Right lobe of liver (tissue), 6 donors: ENCODE measurements around the gene NEK2. TPM values are rescaled to one million over a fixed set of nuclear protein-coding genes. Genes with fewer than 3 reads are reported as not detected.
"Not testable (repeated sequence)": the region's sequence is repeated elsewhere in the genome, so short reads cannot be mapped to it uniquely, and the experiment has no call there.

Experiments used
- ATAC-seq, 4 donors: fragments of 200-7000 bp; cut with Tn5 transposase; one replicate each; pipeline ENCODE4 v1.9.1; 2020; ENCODE audit warnings: mild to moderate bottlenecking in 4 of 4, moderate library complexity in 4 of 4
- DNase-seq, 3 donors: peaks; one replicate each; pipeline ENCODE4 v3.0.0-alpha.2; 2020
- H3K27ac ChIP-seq, 3 donors: fragments of 200-600 bp; one replicate each; pipeline ENCODE4 v1.8.0; 2022
- H3K27me3 ChIP-seq, 2 donors: fragments of 200-600 bp; one replicate each; pipeline ENCODE4 v1.8.0; 2022
- H3K36me3 ChIP-seq, 4 donors: fragments of 200-600 bp; sonication (generic) in 1 of 4; one replicate each; pipeline versions ENCODE4 v1.5.1 to v1.8.0; 2017 to 2022; ENCODE audit warnings: control low read depth in 1 of 4
- H3K4me1 ChIP-seq, 4 donors: fragments of 200-600 bp; sonication (generic) in 1 of 4; one replicate each; pipeline versions ENCODE4 v1.5.1 to v1.8.0; 2017 to 2022; ENCODE audit warnings: control low read depth in 1 of 4
- H3K4me3 ChIP-seq, 3 donors: fragments of 200-600 bp; one replicate each; pipeline ENCODE4 v1.8.0; 2022
- H3K9me3 ChIP-seq, 4 donors: fragments of 200-600 bp; sonication (generic) in 1 of 4; one replicate each; pipeline versions ENCODE4 v1.5.1 to v1.8.0; 2017 to 2022; ENCODE audit warnings: control low read depth in 1 of 4
- CTCF ChIP-seq, 4 donors: fragments of 200-600 bp in 3 of 4; fragments of 450-650 bp in 1 of 4; IDR thresholded peaks; one replicate each; pipeline versions ENCODE4 v1.5.1 to v1.8.0; 2016 to 2022; ENCODE audit warnings: antibody characterized with exemption in 4 of 4, mild to moderate bottlenecking in 2 of 4
- POLR2A ChIP-seq: fragments of 450-650 bp; IDR thresholded peaks from one replicate; pipeline ENCODE4 v1.6.1; 2017; ENCODE audit warnings: antibody characterized with exemption, mild to moderate bottlenecking
- WGBS: methylation state at CpG from one replicate; pipeline ENCODE4 v1.1.6; 2018; ENCODE audit warnings: low coverage, low lambda C conversion rate; ENCODE audit not compliant: insufficient coverage; ENCODE audit errors: missing lambda C conversion rate; 5-methylcytosine and 5-hydroxymethylcytosine counted together
- intact Hi-C, 2 donors: fragments of 100-400 bp; cut with DNase I; formaldehyde crosslinking; loops; one replicate each; pipeline versions ENCODE4 v1.11.2 to v1.14.1; 2022
- total RNA-seq, 6 experiments: library from RNA; depleted of rRNA in 2 of 6; stranded (reverse); fragments of >200 nt in 2 of 6; fragmentation: NEBNext Ultra II Directional in 3 of 6; extraction: Animal tissue kit (Norgen Biotek cat#: 25700) in 3 of 6; gene quantifications; one replicate each; pipeline versions ENCODE4 v1.1.0 to v1.2.4, GENCODE V29; 2016 to 2023
- donor health status: DM: no; HTN: yes; CAD: no.
- donor health status: DM: no; HTN: no; CAD: no.
- donor health status: DM: no; HTN: no; CAD: no.
- donor health status: DM: no; HTN: yes; CAD: no.
- donor health status: DM: no; HTN: yes; CAD: no.

The NEK2 gene
- total RNA-seq, 6 experiments from 2014 or later, result 0.22 to 0.80 (median 0.50) TPM; not detected in 1

- ATAC-seq, result peak in 2 of 4 donors; percentile 5 to 35
- peaks cover 0 to 36% (median 12%) of the 10 kb centered on the region in 4 donors for H3K4me1 ChIP-seq
- TF ChIP-seq POLR2A, result no peak
- no peak for TF ChIP-seq CTCF (IDR thresholded peaks at IDR 0.05)
- peak overlapping the region in 1 of 3 donors; percentile 39 for H3K27ac ChIP-seq
- no peaks in the 10 kb centered on the region for H3K9me3 ChIP-seq
- no peaks in the 10 kb centered on the region for H3K27me3 ChIP-seq
- no peaks in the 10 kb centered on the region for H3K36me3 ChIP-seq
- no CpG with 5 or more reads among the region's 4 CpGs for WGBS
- no peak overlapping the region for H3K4me3 ChIP-seq
- peak in 2 of 3 donors; percentile 51 to 62 for DNase-seq
- intact Hi-C loops, result no loop called here
Measured at GRCh38 chr1:211647711-211648121, 27.7 kb downstream of the NEK2 start.

- H3K4me3 ChIP-seq, result no peak overlapping the region
- no peaks in the 10 kb centered on the region for H3K9me3 ChIP-seq
- H3K27ac ChIP-seq, result no peak overlapping the region
- WGBS, result 89% methylated on average over 1 of the region's 1 CpG
- H3K36me3 ChIP-seq, result no peaks in the 10 kb centered on the region
- no peaks in the 10 kb centered on the region for H3K27me3 ChIP-seq
- intact Hi-C loops, result no loop called here
- TF ChIP-seq POLR2A (no peak), CTCF (IDR thresholded peaks at IDR 0.05) (no peak)
- peaks cover 0 to 36% (median 12%) of the 10 kb centered on the region in 4 donors for H3K4me1 ChIP-seq
- ATAC-seq (no peak), DNase-seq (no peak)
Measured at GRCh38 chr1:211646566-211646965, 28.9 kb downstream of the NEK2 start.

DNA sequence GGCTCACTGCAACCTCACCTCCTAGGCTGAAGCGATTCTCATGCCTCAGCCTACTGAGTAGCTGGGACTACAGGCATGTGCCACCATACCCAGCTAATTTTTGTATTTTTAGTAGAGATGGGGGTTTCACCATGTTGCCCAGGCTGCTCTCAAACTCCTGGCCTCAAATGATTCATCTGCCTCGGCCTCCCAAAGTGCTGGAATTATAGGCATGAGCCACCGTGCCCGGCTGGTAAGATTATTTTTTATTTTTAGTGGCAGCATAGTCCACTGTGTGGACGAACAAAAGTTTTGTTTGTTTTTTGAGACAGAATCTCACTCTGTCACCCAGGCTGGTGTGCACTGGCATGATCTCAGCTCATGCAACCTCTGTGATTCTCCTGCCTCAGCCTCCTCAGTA lies 29.8 kb downstream of the NEK2 start:
- H3K36me3 ChIP-seq, H3K9me3 ChIP-seq, H3K27ac ChIP-seq, H3K4me3 ChIP-seq, DNase-seq, H3K27me3 ChIP-seq, intact Hi-C loops: not testable (repeated sequence)
- 35% methylated on average over 5 of the region's 5 CpGs for WGBS
- H3K4me1 ChIP-seq, result peaks cover 0 to 37% (median 12%) of the 10 kb centered on the region in 4 donors
- ATAC-seq, result peak in 1 of 4 donors; percentile 44

GRCh38 chr1:211644653-211645052 lies 30.8 kb downstream of the NEK2 start:
- Histone ChIP-seq H3K4me3 (no peak overlapping the region), H3K27ac (peak overlapping the region in 2 of 3 donors; percentile 20 to 74), H3K9me3 (no peaks in the 10 kb centered on the region), H3K4me1 (peaks cover 0 to 46% (median 12%) of the 10 kb centered on the region in 4 donors), H3K36me3 (no peaks in the 10 kb centered on the region), H3K27me3 (no peaks in the 10 kb centered on the region)
- intact Hi-C loops, result no loop called here
- WGBS, result 21% methylated on average over 2 of the region's 2 CpGs
- TF ChIP-seq POLR2A, result no peak
- no peak for TF ChIP-seq CTCF (IDR thresholded peaks at IDR 0.05)
- ATAC-seq (peak; percentile 19 to 39 (median 29)), DNase-seq (peak in 1 of 3 donors; percentile 37)

GRCh38 chr1:211643324-211644212 lies 31.9 kb downstream of the NEK2 start:
- H3K36me3 ChIP-seq, result no peaks in the 10 kb centered on the region
- H3K4me1 ChIP-seq, result peaks cover 0 to 57% (median 12%) of the 10 kb centered on the region in 4 donors
- no peaks in the 10 kb centered on the region for H3K9me3 ChIP-seq
- TF ChIP-seq POLR2A (no peak), CTCF (IDR thresholded peaks at IDR 0.05) (no peak)
- H3K27ac ChIP-seq, result peak overlapping the region; percentile 58 to 74 (median 70)
- no peaks in the 10 kb centered on the region for H3K27me3 ChIP-seq
- ATAC-seq (peak; percentile 66 to 90 (median 80)), DNase-seq (peak; percentile 64 to 89 (median 85))
- no peak overlapping the region for H3K4me3 ChIP-seq
- WGBS, result 6% methylated on average over 5 of the region's 20 CpGs
- intact Hi-C loops, result no loop called here
